ENCODE results near the gene SOS1. TPM values are rescaled to one million over a fixed set of nuclear protein-coding genes. Genes with fewer than 3 reads are reported as not detected.

Gene SOS1
- total and polyA plus RNA-seq, 2 of the 13 experiments (the other 11 are each of a cell fraction or from before 2014, with no cell fraction given): 20.8 to 60.4 TPM

GRCh38 chr2:39121523-39122063 is 742 bp upstream of the SOS1 start (continued):
- no peak for TF ChIP-seq ZNF503 (CRISPR knock-in tag; IDR thresholded peaks at IDR 0.05)
- no peak; the same call in 1 of the 2 replicates for TF ChIP-seq TIGD3 (CRISPR knock-in tag; IDR thresholded peaks at IDR 0.05; ENCODE audit: borderline replicate concordance)
- 0 out of 2 replicates have a peak, but pooled peaks have one; percentile 15 for TF ChIP-seq HNF1A (IDR thresholded peaks at IDR 0.05; ENCODE audit: low read depth)
- TF ChIP-seq HNF1A (CRISPR knock-in tag; IDR thresholded peaks at IDR 0.05; ENCODE audit: borderline replicate concordance): no peak
- no peak for TF ChIP-seq ELF1 (CRISPR knock-in tag; IDR thresholded peaks at IDR 0.05)
- TF ChIP-seq ZNF235 (CRISPR knock-in tag; IDR thresholded peaks at IDR 0.05; ENCODE audit: borderline replicate concordance): no peak
- TF ChIP-seq KLF11 (CRISPR knock-in tag; IDR thresholded peaks at IDR 0.05): no peak
- TF ChIP-seq RBM22 (optimal IDR thresholded peaks at IDR 0.05; ENCODE audit: low read length): no peak
- peak; percentile 24; the same call in 1 of the 2 replicates for TF ChIP-seq ISX (CRISPR knock-in tag; conservative IDR thresholded peaks at IDR 0.05)
- no peak for TF ChIP-seq KAT8 (CRISPR knock-in tag; IDR thresholded peaks at IDR 0.05)
- TF ChIP-seq HDAC6 (IDR thresholded peaks at IDR 0.05; ENCODE audit: low read depth, low read length): 0 out of 2 replicates have a peak, but pooled peaks have one; percentile 30
- peak; percentile 11; the same call in 1 of the 2 replicates for TF ChIP-seq CREM (IDR thresholded peaks at IDR 0.05)
- no peak for TF ChIP-seq CREM (CRISPR knock-in tag; IDR thresholded peaks at IDR 0.05)
- 0 out of 2 replicates have a peak, but pooled peaks have one; percentile 12 for TF ChIP-seq ONECUT2 (CRISPR knock-in tag; IDR thresholded peaks at IDR 0.05)
- no peak for TF ChIP-seq PITX1 (CRISPR knock-in tag; IDR thresholded peaks at IDR 0.05)
- TF ChIP-seq UBTF (CRISPR knock-in tag; IDR thresholded peaks at IDR 0.05): no peak
- TF ChIP-seq ZNF512B (CRISPR knock-in tag; IDR thresholded peaks at IDR 0.05; ENCODE audit: borderline replicate concordance): no peak
- TF ChIP-seq ZNF7 (CRISPR knock-in tag; IDR thresholded peaks at IDR 0.05): no peak

All from HepG2 (cell line).